Natural killer cell (primary cell): ENCODE data around the gene CATSPER3. TPM values are rescaled to one million over a fixed set of nuclear protein-coding genes. Genes with fewer than 3 reads are reported as not detected.

Experiments
- ATAC-seq, 3 donors: fragments of 150-1000 bp in 2 of 3; fragments of 200-7000 bp in 1 of 3; cut with Tn5 transposase; 1 replicate in 1 of 3; 2 replicates in 2 of 3; pipeline ENCODE4 v1.10.0; 2021; ENCODE audit warnings: mild to moderate bottlenecking in 2 of 3, moderate library complexity in 2 of 3
- DNase-seq, 2 donors: peaks; one replicate each; pipeline versions ENCODE4 v3.0.0 to v3.0.0-alpha.2; 2013 to 2021; ENCODE audit warnings: mixed read lengths in 1 of 2
- H3K27ac ChIP-seq: one replicate; pipeline ENCODE4 v1.5.1; 2013; ENCODE audit warnings: mild to moderate bottlenecking, low read length
- H3K27me3 ChIP-seq: one replicate; pipeline ENCODE4 v1.6.1; 2013; ENCODE audit warnings: low read length; ENCODE audit not compliant: control insufficient read depth, insufficient read depth
- H3K36me3 ChIP-seq: one replicate; pipeline ENCODE4 v1.6.1; 2013; ENCODE audit warnings: low read length; ENCODE audit not compliant: control insufficient read depth, insufficient read depth
- H3K4me1 ChIP-seq: one replicate; pipeline ENCODE4 v1.6.1; 2013; ENCODE audit warnings: low read length; ENCODE audit not compliant: control insufficient read depth, insufficient read depth
- H3K4me3 ChIP-seq: one replicate; pipeline ENCODE4 v1.5.1; 2013; ENCODE audit warnings: low read length
- H3K9me3 ChIP-seq: one replicate; pipeline ENCODE4 v1.6.1; 2013; ENCODE audit warnings: low read length; ENCODE audit not compliant: control insufficient read depth, insufficient read depth
- H3K27ac Mint-ChIP-seq, 2 donors: one replicate each; pipeline ENCODE4 v1.8.0; 2022; ENCODE audit warnings: mild to moderate bottlenecking in 2 of 2, mixed read lengths in 2 of 2, moderate library complexity in 1 of 2
- H3K27me3 Mint-ChIP-seq, 2 donors: one replicate each; pipeline ENCODE4 v1.8.0; 2022; ENCODE audit warnings: low read depth in 2 of 2, mixed read lengths in 2 of 2
- H3K36me3 Mint-ChIP-seq: one replicate; pipeline ENCODE4 v1.8.0; 2022; ENCODE audit warnings: mixed read lengths
- H3K4me1 Mint-ChIP-seq, 2 donors: one replicate each; pipeline ENCODE4 v1.8.0; 2022; ENCODE audit warnings: mixed read lengths in 2 of 2
- H3K4me3 Mint-ChIP-seq: one replicate; pipeline ENCODE4 v1.8.0; 2022; ENCODE audit warnings: mild to moderate bottlenecking, moderate library complexity, mixed read lengths
- H3K9me3 Mint-ChIP-seq, 2 donors: one replicate each; pipeline ENCODE4 v1.8.0; 2022; ENCODE audit warnings: mixed read lengths in 2 of 2
- CTCF ChIP-seq: fragments of 200-600 bp; IDR thresholded peaks from one replicate; pipeline ENCODE4 v1.8.0; 2022; ENCODE audit warnings: antibody characterized with exemption
- WGBS: methylation state at CpG from one replicate; pipeline ENCODE4 v1.1.7; 2013; ENCODE audit warnings: missing lambda C conversion rate; ENCODE audit not compliant: insufficient coverage; 5-methylcytosine and 5-hydroxymethylcytosine counted together
- intact Hi-C: fragments of 100-400 bp; cut with micrococcal nuclease; formaldehyde crosslinking; loops from one replicate; pipeline ENCODE4 v1.14.2; 2022
- total RNA-seq, 4 donors: library from RNA; stranded (reverse); fragments of 120-200 nt in 1 of 4; gene quantifications; one replicate each; pipeline versions ENCODE4 v1.2.3 to v1.2.4, GENCODE V29; 2013 to 2022

CATSPER3 gene
- total RNA-seq, 3 donors from 2014 or later (not counting 1 experiment from before 2014, with no cell fraction given): 0.31 to 0.79 (median 0.55) TPM

- ATAC-seq: no peak
- no peak overlapping the region for H3K4me3 Mint-ChIP-seq
- H3K27me3 ChIP-seq: no peaks in the 10 kb centered on the region
- no peak overlapping the region for H3K4me3 ChIP-seq
- H3K9me3 ChIP-seq: no peaks in the 10 kb centered on the region
- no peak overlapping the region for H3K27ac ChIP-seq
- no peaks in the 10 kb centered on the region for H3K36me3 Mint-ChIP-seq
- WGBS: 89% methylated on average over 4 of the region's 5 CpGs
- no peaks in the 10 kb centered on the region for H3K4me1 Mint-ChIP-seq
- no peaks in the 10 kb centered on the region for H3K36me3 ChIP-seq
- no peaks in the 10 kb centered on the region for H3K4me1 ChIP-seq
- no peak overlapping the region for H3K27ac Mint-ChIP-seq
- no peak for DNase-seq
- peaks cover 3 to 7% of the 10 kb centered on the region in 2 donors for H3K27me3 Mint-ChIP-seq
- no peak for TF ChIP-seq CTCF
- no peaks in the 10 kb centered on the region for H3K9me3 Mint-ChIP-seq
- intact Hi-C loops: no loop called here
Measured at GRCh38 chr5:135019314-135019713, 51.6 kb downstream of the CATSPER3 start.

GRCh38 chr5:135020111-135020895, 52.6 kb downstream of the CATSPER3 start:
- peak in 1 of 2 donors; percentile 2 for DNase-seq
- peaks cover 3 to 8% of the 10 kb centered on the region in 2 donors for H3K27me3 Mint-ChIP-seq
- WGBS: 86% methylated on average over 15 of the region's 16 CpGs

GRCh38 chr5:135024956-135025729, 57.4 kb downstream of the CATSPER3 start:
- Histone ChIP-seq H3K27me3 (peaks cover 24% of the 10 kb centered on the region), H3K27ac (no peak overlapping the region), H3K4me1 (peaks cover 6% of the 10 kb centered on the region), H3K9me3 (no peaks in the 10 kb centered on the region), H3K4me3 (no peak overlapping the region), H3K36me3 (no peaks in the 10 kb centered on the region)
- ATAC-seq (no peak), DNase-seq (no peak)
- intact Hi-C loops: no loop called here
- TF ChIP-seq CTCF: no peak
- WGBS: 90% methylated on average over 10 of the region's 11 CpGs
- Mint-ChIP-seq H3K9me3 (no peaks in the 10 kb centered on the region), H3K36me3 (no peaks in the 10 kb centered on the region), H3K4me1 (no peaks in the 10 kb centered on the region), H3K4me3 (no peak overlapping the region), H3K27me3 (peaks cover 25 to 49% of the 10 kb centered on the region in 2 donors), H3K27ac (no peak overlapping the region)

More at GRCh38 chr5:135020111-135020895, 52.6 kb downstream of the CATSPER3 start:
- no peaks in the 10 kb centered on the region for H3K36me3 ChIP-seq
- H3K4me3 ChIP-seq: no peak overlapping the region
- intact Hi-C loops: no loop called here
- Mint-ChIP-seq H3K27ac (no peak overlapping the region), H3K9me3 (no peaks in the 10 kb centered on the region), H3K4me1 (no peaks in the 10 kb centered on the region), H3K36me3 (no peaks in the 10 kb centered on the region), H3K4me3 (no peak overlapping the region)
- no peak for ATAC-seq
- H3K4me1 ChIP-seq: no peaks in the 10 kb centered on the region
- no peaks in the 10 kb centered on the region for H3K9me3 ChIP-seq
- no peaks in the 10 kb centered on the region for H3K27me3 ChIP-seq
- H3K27ac ChIP-seq: no peak overlapping the region
- TF ChIP-seq CTCF: no peak
